ENCODE results near the gene NTMT1. TPM values are rescaled to one million over a fixed set of nuclear protein-coding genes. Genes with fewer than 3 reads are reported as not detected.

NTMT1 gene
- total RNA-seq, 2 experiments from 2014 or later, result 50.7 to 52.5 TPM

DNA sequence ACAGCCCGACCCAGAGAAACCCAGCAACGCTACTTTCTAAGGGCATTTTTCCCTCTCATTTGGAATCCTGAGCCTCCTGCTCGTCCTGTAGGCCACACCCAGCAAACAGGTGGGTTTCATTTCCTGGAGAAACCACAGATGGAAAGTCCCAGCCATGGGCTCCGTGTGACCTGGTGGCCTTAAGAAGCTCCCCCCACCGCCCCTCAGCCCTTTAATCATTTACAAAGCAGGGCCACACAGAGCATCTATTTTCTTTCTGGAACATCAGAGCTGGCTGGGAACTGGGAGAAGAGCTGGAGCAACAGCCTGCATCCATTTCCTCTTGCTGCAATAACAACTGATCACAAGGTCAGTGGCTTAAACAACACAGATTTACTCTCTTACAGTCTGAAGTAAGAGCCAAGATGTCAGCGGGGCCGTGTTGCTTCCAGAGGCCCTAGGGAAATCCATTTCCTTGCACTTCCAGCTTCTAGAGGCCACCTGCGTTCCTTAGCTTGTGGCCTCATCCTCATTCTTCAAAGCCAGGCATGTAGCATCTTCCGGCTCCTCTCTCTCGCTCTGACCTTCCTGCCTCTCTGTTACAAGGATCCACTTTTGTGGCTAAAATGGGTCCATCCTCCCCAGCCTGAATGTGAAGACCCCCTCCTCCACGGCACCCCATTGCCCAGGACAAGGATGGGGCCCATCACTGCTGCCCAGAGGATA lies 45.6 kb upstream of the NTMT1 start:
- Histone ChIP-seq H3K4me3 (ENCODE audit: low read length) (no peak overlapping the region), H3K9me3 (ENCODE audit: control insufficient read depth in 1 of 2, insufficient read depth in 1 of 2, low read length in 2 of 2) (peaks cover 0 to 3% of the 10 kb centered on the region in 2 experiments), H3K27me3 (ENCODE audit: control insufficient read depth in 1 of 2, insufficient read depth in 2 of 2, low read length in 2 of 2) (no peaks in the 10 kb centered on the region), H3K4me1 (ENCODE audit: insufficient read depth, low read length) (peaks cover 63% of the 10 kb centered on the region), H3K27ac (ENCODE audit: low read depth in 1 of 2, low read length in 2 of 2) (no peak overlapping the region), H3K36me3 (ENCODE audit: insufficient read depth, low read length) (no peaks in the 10 kb centered on the region)
- no peaks in the 10 kb centered on the region for H3K36me3 Mint-ChIP-seq (ENCODE audit: low read depth)
- no peaks in the 10 kb centered on the region for H3K9me3 Mint-ChIP-seq
- intact Hi-C loops (cut with DNase I, micrococcal nuclease), result loop anchor here in 1 of 2 experiments (10.0 kb wide), 1 partner anchor 86 kb away; no protein-coding TSS in a partner anchor
- H3K4me3 Mint-ChIP-seq, result no peak overlapping the region
- DNase-seq, result peak in 3 of 14 experiments; percentile 47 to 71 (median 62)
- CTCF ChIA-PET, result interaction anchor here (1.4 to 1.7 kb wide), 2 partner anchors 260 to 438 kb away, joined by 3 to 4 read pairs; no protein-coding TSS in a partner anchor
- POLR2A ChIA-PET, result interaction anchor here (1.0 kb wide), 1 partner anchor 406 kb away, joined by 3 read pairs; no protein-coding TSS in a partner anchor
- H3K27me3 Mint-ChIP-seq, result no peaks in the 10 kb centered on the region
- H3K4me1 Mint-ChIP-seq (ENCODE audit: low read depth), result peaks cover 56% of the 10 kb centered on the region
- TF ChIP-seq, protein P1, sequence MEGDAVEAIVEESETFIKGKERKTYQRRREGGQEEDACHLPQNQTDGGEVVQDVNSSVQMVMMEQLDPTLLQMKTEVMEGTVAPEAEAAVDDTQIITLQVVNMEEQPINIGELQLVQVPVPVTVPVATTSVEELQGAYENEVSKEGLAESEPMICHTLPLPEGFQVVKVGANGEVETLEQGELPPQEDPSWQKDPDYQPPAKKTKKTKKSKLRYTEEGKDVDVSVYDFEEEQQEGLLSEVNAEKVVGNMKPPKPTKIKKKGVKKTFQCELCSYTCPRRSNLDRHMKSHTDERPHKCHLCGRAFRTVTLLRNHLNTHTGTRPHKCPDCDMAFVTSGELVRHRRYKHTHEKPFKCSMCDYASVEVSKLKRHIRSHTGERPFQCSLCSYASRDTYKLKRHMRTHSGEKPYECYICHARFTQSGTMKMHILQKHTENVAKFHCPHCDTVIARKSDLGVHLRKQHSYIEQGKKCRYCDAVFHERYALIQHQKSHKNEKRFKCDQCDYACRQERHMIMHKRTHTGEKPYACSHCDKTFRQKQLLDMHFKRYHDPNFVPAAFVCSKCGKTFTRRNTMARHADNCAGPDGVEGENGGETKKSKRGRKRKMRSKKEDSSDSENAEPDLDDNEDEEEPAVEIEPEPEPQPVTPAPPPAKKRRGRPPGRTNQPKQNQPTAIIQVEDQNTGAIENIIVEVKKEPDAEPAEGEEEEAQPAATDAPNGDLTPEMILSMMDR (IDR thresholded peaks at IDR 0.05), result no peak
- ATAC-seq (ENCODE audit: poor library complexity), result peak; percentile 24
- H3K27ac Mint-ChIP-seq, result no peak overlapping the region

DNA sequence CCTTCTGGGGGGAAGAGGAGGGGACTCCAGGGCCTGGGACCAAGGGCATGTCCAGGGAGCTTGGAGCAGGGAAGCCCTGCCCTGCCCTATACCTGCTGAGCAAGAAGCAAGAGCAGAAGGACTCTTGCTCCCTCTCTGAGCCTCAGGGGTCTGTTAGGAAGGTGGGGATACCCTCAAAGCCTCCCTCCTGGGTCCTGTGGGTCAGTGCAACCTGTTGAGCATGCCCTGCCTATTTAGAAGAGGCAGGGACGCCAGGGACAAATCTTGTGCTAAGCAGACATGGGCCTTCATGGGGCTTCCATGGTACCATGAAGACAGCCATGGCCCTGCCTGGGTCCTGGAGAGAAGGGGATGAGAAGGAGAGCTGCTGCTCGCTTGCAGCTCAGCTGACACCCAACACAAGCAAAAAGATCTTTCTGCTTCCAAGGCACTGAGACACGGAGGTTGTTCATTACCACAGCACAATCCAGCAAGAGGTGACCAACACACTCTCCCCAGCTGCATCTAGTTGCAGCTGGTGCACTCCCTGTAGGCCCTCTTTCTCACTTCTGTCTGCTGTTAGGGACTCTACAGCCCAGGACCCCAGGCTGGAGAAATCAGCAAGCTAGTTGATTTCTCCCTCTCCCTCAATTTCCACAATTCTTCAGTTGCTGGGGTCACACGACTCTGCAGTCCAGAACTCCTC lies 44.3 kb upstream of the NTMT1 start:
- H3K9me3 ChIP-seq (ENCODE audit: control insufficient read depth in 1 of 2, insufficient read depth in 1 of 2, low read length in 2 of 2), result peaks cover 0 to 3% of the 10 kb centered on the region in 2 experiments
- TF ChIP-seq, protein P1 (IDR thresholded peaks at IDR 0.05), result no peak
- DNase-seq, result no peak
- ChIA-PET CTCF (interaction anchor here (1.7 kb wide), 1 partner anchor 261 kb away, joined by 3 read pairs; no protein-coding TSS in a partner anchor), POLR2A (interaction anchor here (0.7 kb wide), 1 partner anchor 9 kb away, joined by 3 read pairs; no protein-coding TSS in a partner anchor)
- H3K4me3 ChIP-seq (ENCODE audit: low read length), result no peak overlapping the region
- no peaks in the 10 kb centered on the region for H3K27me3 ChIP-seq (ENCODE audit: control insufficient read depth in 1 of 2, insufficient read depth in 2 of 2, low read length in 2 of 2)
- H3K36me3 ChIP-seq (ENCODE audit: insufficient read depth, low read length), result no peaks in the 10 kb centered on the region
- no peaks in the 10 kb centered on the region for H3K36me3 Mint-ChIP-seq (ENCODE audit: low read depth)
- peaks cover 70% of the 10 kb centered on the region for H3K4me1 ChIP-seq (ENCODE audit: insufficient read depth, low read length)
- no peak overlapping the region for H3K27ac ChIP-seq (ENCODE audit: low read depth in 1 of 2, low read length in 2 of 2)
- no peaks in the 10 kb centered on the region for H3K9me3 Mint-ChIP-seq
- H3K4me1 Mint-ChIP-seq (ENCODE audit: low read depth), result peaks cover 64% of the 10 kb centered on the region
- ATAC-seq (ENCODE audit: poor library complexity), result no peak
- H3K27me3 Mint-ChIP-seq, result no peaks in the 10 kb centered on the region
- H3K4me3 Mint-ChIP-seq, result no peak overlapping the region
- intact Hi-C loops (cut with DNase I, micrococcal nuclease), result loop anchor here in 1 of 2 experiments (10.0 kb wide), 1 partner anchor 87 kb away; no protein-coding TSS in a partner anchor
- H3K27ac Mint-ChIP-seq, result no peak overlapping the region

DNA sequence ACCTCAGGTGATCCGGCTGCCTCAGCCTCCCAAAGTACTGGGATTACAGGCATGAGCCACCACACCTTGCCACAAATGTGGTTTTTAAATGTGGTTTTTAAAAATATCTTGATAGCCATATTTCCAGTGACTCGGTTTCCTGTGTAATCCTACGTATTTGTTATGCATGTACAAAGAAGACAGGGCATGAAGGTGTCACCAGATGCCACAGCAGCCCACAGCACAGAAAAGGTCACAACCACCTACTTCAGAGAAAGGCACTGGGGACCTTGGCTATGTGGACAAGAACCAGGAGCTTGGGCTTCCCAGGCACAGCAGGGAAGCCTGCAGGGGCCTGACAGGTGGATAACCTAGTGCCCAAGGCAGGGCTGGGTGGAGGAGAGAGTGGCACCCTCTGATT lies 43.1 kb upstream of the NTMT1 start:
- CTCF ChIA-PET, result no interaction called here
- peaks cover 73% of the 10 kb centered on the region for H3K4me1 ChIP-seq (ENCODE audit: insufficient read depth, low read length)

More for the DNA sequence above, 43.1 kb upstream of the NTMT1 start:
- ATAC-seq (ENCODE audit: poor library complexity) (no peak), DNase-seq (peak in 1 of 14 experiments; percentile 58)
- intact Hi-C loops (cut with DNase I, micrococcal nuclease), result loop anchor here in 1 of 2 experiments (10.0 kb wide), 1 partner anchor 88 kb away; no protein-coding TSS in a partner anchor
- Mint-ChIP-seq H3K9me3 (no peaks in the 10 kb centered on the region), H3K27me3 (no peaks in the 10 kb centered on the region), H3K4me1 (ENCODE audit: low read depth) (peaks cover 74% of the 10 kb centered on the region), H3K36me3 (ENCODE audit: low read depth) (no peaks in the 10 kb centered on the region), H3K27ac (peak overlapping the region; percentile 27), H3K4me3 (no peak overlapping the region)
- no peak overlapping the region for H3K4me3 ChIP-seq (ENCODE audit: low read length)
- TF ChIP-seq, protein P1 (IDR thresholded peaks at IDR 0.05), result no peak
- peaks cover 0 to 3% of the 10 kb centered on the region in 2 experiments for H3K9me3 ChIP-seq (ENCODE audit: control insufficient read depth in 1 of 2, insufficient read depth in 1 of 2, low read length in 2 of 2)
- no peaks in the 10 kb centered on the region for H3K36me3 ChIP-seq (ENCODE audit: insufficient read depth, low read length)
- H3K27me3 ChIP-seq (ENCODE audit: control insufficient read depth in 1 of 2, insufficient read depth in 2 of 2, low read length in 2 of 2), result no peaks in the 10 kb centered on the region
- POLR2A ChIA-PET, result no interaction called here
- no peak overlapping the region for H3K27ac ChIP-seq (ENCODE audit: low read depth in 1 of 2, low read length in 2 of 2)

All from CD4-positive, alpha-beta T cell (primary cell).